Colon (tissue), 2 donors: ENCODE data around the gene PCDHB2.
"Not testable (repeated sequence)": the region's sequence is repeated elsewhere in the genome, so short reads cannot be mapped to it uniquely, and the experiment has no call there.

ENCODE experiments used
- FAIRE-seq: peaks from 2 replicates; lab custom pipeline; 2012; peaks lifted over from hg19 to GRCh38; lab: Jason Lieb, UNC
- donor health status: control.
- donor health status: control.

The PCDHB2 gene

DNA sequence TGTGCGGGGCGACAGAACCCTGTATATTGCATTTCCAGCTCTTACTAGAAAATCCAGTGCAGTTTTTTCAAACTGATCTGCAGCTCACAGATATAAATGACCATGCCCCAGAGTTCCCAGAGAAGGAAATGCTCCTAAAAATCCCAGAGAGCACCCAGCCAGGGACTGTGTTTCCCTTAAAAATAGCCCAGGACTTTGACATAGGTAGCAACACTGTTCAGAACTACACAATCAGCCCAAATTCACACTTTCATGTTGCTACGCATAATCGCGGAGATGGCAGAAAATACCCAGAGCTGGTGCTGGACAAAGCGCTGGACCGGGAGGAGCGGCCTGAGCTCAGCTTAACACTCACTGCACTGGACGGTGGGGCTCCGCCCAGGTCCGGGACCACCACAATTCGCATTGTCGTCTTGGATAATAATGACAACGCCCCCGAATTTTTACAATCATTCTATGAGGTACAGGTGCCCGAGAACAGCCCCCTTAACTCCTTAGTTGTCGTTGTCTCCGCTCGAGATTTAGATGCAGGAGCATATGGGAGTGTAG is 41.4 kb downstream of the PCDHB2 start:
- no peak for FAIRE-seq

GRCh38 chr5:141137346-141137745 is 42.9 kb downstream of the PCDHB2 start:
- FAIRE-seq: not testable (repeated sequence)
